Hippocampal formation (tissue), 2 donors: ENCODE measurements around the gene USP48.
"Not testable (repeated sequence)": the region's sequence is repeated elsewhere in the genome, so short reads cannot be mapped to it uniquely, and the experiment has no call there.

ENCODE experiments used
- DNase-seq, 2 donors: peaks; one replicate each; lab custom pipeline; 2025; lab: John Stamatoyannopoulos, UW

USP48 gene

GRCh38 chr1:21774835-21775549, 8.0 kb downstream of the USP48 start:
- no peak for DNase-seq

- DNase-seq, result no peak
These were observed 9.4 kb downstream of the USP48 start for GRCh38 chr1:21773585-21773984.

- DNase-seq, result not testable (repeated sequence)
These were observed 11.3 kb downstream of the USP48 start for GRCh38 chr1:21771672-21772071.

- DNase-seq, result not testable (repeated sequence)
These were observed 12.3 kb downstream of the USP48 start for GRCh38 chr1:21770602-21771001.

- no peak for DNase-seq
These were observed 12.7 kb downstream of the USP48 start for GRCh38 chr1:21770201-21770600.

GRCh38 chr1:21767106-21767505, 15.8 kb downstream of the USP48 start:
- DNase-seq, result not testable (repeated sequence)

- no peak for DNase-seq
These were observed 16.7 kb downstream of the USP48 start for GRCh38 chr1:21766210-21766609.

- no peak for DNase-seq
These were observed 18.1 kb downstream of the USP48 start for GRCh38 chr1:21764615-21765423.

GRCh38 chr1:21763694-21764419, 19.1 kb downstream of the USP48 start:
- no peak for DNase-seq

GRCh38 chr1:21763236-21763635, 19.7 kb downstream of the USP48 start:
- DNase-seq, result no peak

GRCh38 chr1:21762022-21762404, 20.9 kb downstream of the USP48 start:
- DNase-seq, result no peak

- DNase-seq, result no peak
These were observed 21.9 kb downstream of the USP48 start for GRCh38 chr1:21761052-21761451.

- DNase-seq, result no peak
These were observed 23.1 kb downstream of the USP48 start for GRCh38 chr1:21759818-21760217.

GRCh38 chr1:21759182-21759581, 23.8 kb downstream of the USP48 start:
- DNase-seq, result no peak

- DNase-seq, result no peak
These were observed 24.3 kb downstream of the USP48 start for GRCh38 chr1:21758614-21759013.

- DNase-seq, result no peak
These were observed 26.4 kb downstream of the USP48 start for GRCh38 chr1:21756393-21757089.

- DNase-seq, result no peak
These were observed 27.9 kb downstream of the USP48 start for GRCh38 chr1:21755067-21755466.

- DNase-seq, result no peak
These were observed 28.4 kb downstream of the USP48 start for GRCh38 chr1:21754583-21754982.

- DNase-seq, result no peak
These were observed 30.8 kb downstream of the USP48 start for GRCh38 chr1:21752186-21752585.

GRCh38 chr1:21751281-21751680, 31.7 kb downstream of the USP48 start:
- DNase-seq, result no peak

GRCh38 chr1:21750841-21751240, 32.1 kb downstream of the USP48 start:
- DNase-seq, result no peak

GRCh38 chr1:21749859-21750468, 33.0 kb downstream of the USP48 start:
- no peak for DNase-seq
